Measurements from ENCODE around the gene HECTD4.

HECTD4 gene

DNA sequence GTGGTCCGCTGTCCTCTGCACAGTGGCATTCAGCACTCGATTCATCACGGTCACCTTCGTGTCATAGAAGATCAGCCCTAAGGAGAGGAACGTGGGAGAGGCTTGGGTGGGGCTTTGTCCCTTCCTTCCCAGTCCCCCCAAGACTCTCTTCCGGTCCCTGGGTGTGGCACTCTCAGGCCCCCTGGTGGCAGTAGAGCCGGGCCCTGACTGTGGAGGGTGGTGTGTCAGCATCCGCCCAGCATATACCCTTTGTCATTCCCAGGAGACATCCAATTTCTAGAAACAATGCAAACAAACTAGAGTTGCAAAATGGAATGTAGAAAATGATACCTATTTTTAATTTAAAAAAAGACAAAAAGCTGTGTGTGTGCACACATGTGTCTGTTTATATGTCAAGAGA, 211.9 kb downstream of the HECTD4 start:
- no peak overlapping the region for H3K27ac ChIP-seq
- H3K27me3 ChIP-seq (ENCODE audit: control insufficient read depth, insufficient read depth, low read length) = no peaks in the 10 kb centered on the region
- H3K9ac ChIP-seq = no peak overlapping the region
- TF ChIP-seq, protein P1, sequence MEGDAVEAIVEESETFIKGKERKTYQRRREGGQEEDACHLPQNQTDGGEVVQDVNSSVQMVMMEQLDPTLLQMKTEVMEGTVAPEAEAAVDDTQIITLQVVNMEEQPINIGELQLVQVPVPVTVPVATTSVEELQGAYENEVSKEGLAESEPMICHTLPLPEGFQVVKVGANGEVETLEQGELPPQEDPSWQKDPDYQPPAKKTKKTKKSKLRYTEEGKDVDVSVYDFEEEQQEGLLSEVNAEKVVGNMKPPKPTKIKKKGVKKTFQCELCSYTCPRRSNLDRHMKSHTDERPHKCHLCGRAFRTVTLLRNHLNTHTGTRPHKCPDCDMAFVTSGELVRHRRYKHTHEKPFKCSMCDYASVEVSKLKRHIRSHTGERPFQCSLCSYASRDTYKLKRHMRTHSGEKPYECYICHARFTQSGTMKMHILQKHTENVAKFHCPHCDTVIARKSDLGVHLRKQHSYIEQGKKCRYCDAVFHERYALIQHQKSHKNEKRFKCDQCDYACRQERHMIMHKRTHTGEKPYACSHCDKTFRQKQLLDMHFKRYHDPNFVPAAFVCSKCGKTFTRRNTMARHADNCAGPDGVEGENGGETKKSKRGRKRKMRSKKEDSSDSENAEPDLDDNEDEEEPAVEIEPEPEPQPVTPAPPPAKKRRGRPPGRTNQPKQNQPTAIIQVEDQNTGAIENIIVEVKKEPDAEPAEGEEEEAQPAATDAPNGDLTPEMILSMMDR (IDR thresholded peaks at IDR 0.05) = no peak
- H3K4me3 ChIP-seq (ENCODE audit: low read depth, low read length) = no peak overlapping the region
- peaks cover 3% of the 10 kb centered on the region for H3K79me2 ChIP-seq
- no peaks in the 10 kb centered on the region for H3K9me3 ChIP-seq (ENCODE audit: control insufficient read depth, low read length)
- H2AFZ ChIP-seq = no peak overlapping the region
- H3K4me2 ChIP-seq (ENCODE audit: low read length) = no peak overlapping the region
- no peaks in the 10 kb centered on the region for H3K4me1 ChIP-seq
- H3K36me3 ChIP-seq (ENCODE audit: control insufficient read depth, insufficient read depth, low read length) = no peaks in the 10 kb centered on the region

DNA sequence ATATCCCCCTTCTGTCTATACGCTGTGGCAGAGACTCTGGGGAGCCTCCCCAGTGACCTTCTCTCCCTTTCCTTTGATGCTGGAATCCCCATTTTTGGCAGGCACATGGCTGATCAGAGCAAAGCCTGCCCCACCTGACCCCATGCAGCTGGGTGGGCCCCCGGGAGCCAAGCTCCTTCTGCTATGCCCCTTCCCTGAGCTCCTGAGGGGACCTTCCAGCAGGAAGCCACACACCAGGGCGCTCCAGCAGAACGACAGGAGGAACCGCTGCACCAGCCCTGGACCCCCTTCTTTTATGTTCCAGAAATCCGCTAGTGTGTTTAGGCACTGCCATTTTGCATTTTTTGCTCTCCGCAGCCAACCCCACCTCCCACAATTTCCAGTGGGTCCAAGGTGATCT, 212.3 kb downstream of the HECTD4 start:
- TF ChIP-seq, protein P1 (IDR thresholded peaks at IDR 0.05) = no peak
- no peaks in the 10 kb centered on the region for H3K27me3 ChIP-seq (ENCODE audit: control insufficient read depth, insufficient read depth, low read length)
- peaks cover 3% of the 10 kb centered on the region for H3K79me2 ChIP-seq
- no peaks in the 10 kb centered on the region for H3K36me3 ChIP-seq (ENCODE audit: control insufficient read depth, insufficient read depth, low read length)
- H3K4me3 ChIP-seq (ENCODE audit: low read depth, low read length) = no peak overlapping the region
- H3K27ac ChIP-seq = no peak overlapping the region
- no peak overlapping the region for H3K4me2 ChIP-seq (ENCODE audit: low read length)
- H3K9ac ChIP-seq = no peak overlapping the region
- H3K4me1 ChIP-seq = no peaks in the 10 kb centered on the region
- no peak overlapping the region for H2AFZ ChIP-seq
- no peaks in the 10 kb centered on the region for H3K9me3 ChIP-seq (ENCODE audit: control insufficient read depth, low read length)

DNA sequence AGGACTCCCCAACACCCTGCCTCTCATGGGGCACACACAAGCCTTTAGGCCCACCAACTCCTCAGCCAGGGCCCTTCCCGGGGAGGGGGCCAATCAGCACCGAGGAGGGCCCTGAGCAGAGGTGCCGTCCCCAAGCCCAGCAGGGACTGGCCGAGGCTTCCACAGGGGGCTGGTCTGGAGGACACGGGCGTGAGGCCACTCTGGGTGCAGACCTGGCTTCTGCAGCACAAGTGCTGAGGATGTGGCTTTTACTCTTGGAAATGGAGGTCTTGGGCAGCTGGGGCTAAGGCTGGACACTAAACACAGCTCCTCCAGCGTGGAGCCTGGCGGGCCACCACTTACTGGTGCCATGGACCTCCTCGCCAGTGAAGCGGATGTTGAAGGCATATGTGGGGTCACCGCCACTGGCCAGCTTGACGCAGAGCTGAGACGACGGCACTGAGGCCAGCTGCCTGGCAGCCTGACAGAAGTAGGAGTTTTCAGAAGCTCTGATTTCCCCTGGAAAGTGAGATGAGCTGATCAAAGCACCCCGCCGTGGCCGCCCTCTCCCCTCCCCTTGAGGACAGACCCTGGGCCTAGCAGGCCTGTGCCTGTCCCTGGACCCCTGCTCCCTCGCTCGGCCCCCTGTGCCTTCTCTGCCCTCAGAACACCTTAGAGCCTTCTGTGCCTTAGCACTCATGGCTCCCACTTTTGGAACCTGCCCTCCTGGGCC, 212.9 kb downstream of the HECTD4 start:
- Histone ChIP-seq H3K4me3 (ENCODE audit: low read depth, low read length) (no peak overlapping the region), H3K9me3 (ENCODE audit: control insufficient read depth, low read length) (no peaks in the 10 kb centered on the region), H3K36me3 (ENCODE audit: control insufficient read depth, insufficient read depth, low read length) (no peaks in the 10 kb centered on the region), H3K9ac (no peak overlapping the region), H3K4me2 (ENCODE audit: low read length) (no peak overlapping the region), H3K4me1 (no peaks in the 10 kb centered on the region), H3K79me2 (peaks cover under 1% of the 10 kb centered on the region), H2AFZ (no peak overlapping the region), H3K27me3 (ENCODE audit: control insufficient read depth, insufficient read depth, low read length) (no peaks in the 10 kb centered on the region), H3K27ac (no peak overlapping the region)
- TF ChIP-seq, protein P1 (IDR thresholded peaks at IDR 0.05) = no peak

DNA sequence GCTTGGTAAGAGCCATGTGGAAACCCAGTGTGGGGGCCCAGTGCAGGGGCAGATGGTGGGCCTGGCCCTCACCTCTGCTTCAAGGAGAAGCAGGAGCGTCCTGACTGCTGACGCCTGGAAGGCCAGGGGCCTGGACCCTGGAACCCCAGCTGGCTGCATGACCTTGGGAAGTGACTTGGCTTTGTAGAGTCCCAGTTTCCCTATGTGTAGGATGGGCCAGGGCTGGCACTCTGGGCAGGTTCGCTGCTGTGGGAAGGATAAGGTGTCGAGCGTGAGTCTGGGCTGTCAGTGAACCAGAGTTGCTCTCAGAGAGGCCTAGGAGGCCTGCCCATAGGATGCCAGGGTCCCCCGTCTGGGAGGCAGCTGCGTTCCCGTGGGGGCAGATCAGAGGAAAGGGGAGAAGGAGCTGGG, 213.7 kb downstream of the HECTD4 start:
- no peaks in the 10 kb centered on the region for H3K4me1 ChIP-seq
- no peak overlapping the region for H3K9ac ChIP-seq
- no peaks in the 10 kb centered on the region for H3K27me3 ChIP-seq (ENCODE audit: control insufficient read depth, insufficient read depth, low read length)
- H3K36me3 ChIP-seq (ENCODE audit: control insufficient read depth, insufficient read depth, low read length) = no peaks in the 10 kb centered on the region
- no peaks in the 10 kb centered on the region for H3K79me2 ChIP-seq
- no peak overlapping the region for H2AFZ ChIP-seq
- no peak overlapping the region for H3K4me3 ChIP-seq (ENCODE audit: low read depth, low read length)
- no peaks in the 10 kb centered on the region for H3K9me3 ChIP-seq (ENCODE audit: control insufficient read depth, low read length)
- no peak overlapping the region for H3K4me2 ChIP-seq (ENCODE audit: low read length)
- H3K27ac ChIP-seq = no peak overlapping the region
- TF ChIP-seq, protein P1 (IDR thresholded peaks at IDR 0.05) = no peak

Measured in parathyroid adenoma (tissue), 2 donors.